ENCODE results near the gene TROAP.
"Not testable (repeated sequence)": the region's sequence is repeated elsewhere in the genome, so short reads cannot be mapped to it uniquely, and the experiment has no call there.

Gene TROAP

DNA sequence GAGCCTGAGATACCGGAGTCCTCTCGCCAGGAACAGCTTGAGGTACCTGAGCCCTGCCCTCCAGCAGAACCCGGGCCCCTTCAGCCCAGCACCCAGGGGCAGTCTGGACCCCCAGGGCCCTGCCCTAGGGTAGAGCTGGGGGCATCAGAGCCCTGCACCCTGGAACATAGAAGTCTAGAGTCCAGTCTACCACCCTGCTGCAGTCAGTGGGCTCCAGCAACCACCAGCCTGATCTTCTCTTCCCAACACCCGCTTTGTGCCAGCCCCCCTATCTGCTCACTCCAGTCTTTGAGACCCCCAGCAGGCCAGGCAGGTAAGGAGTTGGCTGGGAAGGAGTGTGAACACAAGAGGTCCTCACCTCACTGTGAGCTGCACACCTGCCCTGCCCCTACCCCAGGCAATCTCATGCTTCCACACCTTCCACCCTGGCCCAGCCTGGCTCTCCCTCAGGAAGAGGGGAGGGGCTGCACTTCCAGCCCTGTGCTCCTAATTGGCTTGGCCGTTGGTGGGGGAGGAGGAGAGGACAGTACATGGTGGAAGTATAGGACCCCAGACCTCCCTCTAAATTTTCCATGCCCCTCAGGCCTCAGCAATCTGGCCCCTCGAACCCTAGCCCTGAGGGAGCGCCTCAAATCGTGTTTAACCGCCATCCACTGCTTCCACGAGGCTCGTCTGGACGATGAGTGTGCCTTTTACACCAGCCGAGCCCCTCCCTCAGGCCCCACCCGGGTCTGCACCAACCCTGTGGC is 7.8 kb downstream of the TROAP start:
- DNase-seq, result no peak

DNA sequence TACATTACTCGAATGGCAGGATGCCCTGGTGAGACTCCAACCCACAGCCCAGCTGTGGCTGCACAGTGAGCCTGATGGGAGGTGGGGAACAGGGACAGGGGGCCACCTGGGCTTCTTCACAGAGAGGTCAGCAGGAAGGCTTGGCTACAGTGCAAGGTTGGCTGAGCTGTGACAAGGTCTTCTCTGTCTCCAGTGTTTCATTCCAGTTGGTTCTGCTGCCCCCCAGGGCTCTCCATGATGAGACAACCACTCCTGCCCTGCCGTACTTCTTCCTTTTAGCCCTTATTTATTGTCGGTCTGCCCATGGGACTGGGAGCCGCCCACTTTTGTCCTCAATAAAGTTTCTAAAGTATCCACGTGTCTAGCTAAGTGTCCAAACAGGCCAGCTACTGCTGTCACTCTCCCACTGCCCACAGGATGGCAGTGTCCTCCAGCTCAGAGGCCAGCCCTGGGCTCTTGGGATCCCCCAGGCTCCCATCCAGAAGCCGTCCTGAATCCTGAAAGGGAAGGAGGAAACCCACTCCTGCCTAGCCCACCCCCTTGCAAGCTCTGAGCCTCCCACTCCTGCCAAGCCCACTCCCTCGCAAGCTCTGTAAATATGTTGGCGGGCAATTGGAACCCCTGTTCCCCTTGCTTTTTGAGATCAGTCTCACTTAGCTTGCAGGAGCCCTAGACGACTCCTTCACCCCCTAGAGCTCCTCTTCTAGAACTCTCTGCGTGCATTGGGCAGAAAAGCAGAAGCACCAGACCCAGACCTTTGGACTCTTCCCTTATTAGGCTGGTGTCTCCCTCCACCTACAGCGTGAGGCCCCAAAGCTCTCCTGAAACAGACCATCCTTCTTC is 8.5 kb downstream of the TROAP start:
- DNase-seq, result peak; percentile 28

DNA sequence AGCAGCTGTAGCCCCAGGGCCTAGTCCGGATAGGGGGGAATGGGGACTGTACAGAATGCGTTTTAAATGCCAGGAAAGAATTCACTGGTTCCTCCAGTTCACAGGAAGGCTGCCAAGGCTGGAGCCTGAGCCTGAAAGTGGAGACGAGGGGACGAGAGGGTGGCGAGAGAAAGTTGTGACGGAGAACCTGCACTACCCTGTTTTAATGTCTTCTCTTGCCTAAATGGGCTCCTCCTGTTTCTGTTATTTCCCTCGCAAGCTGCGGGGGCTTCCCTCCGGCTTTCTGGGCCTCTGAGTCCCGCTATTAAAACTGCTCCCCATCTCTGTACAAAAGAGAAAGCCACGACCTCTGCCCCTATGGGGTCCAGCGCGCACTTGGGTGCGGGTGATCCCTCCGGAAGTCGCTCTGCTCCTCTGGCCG is 9.4 kb downstream of the TROAP start:
- DNase-seq, result no peak

DNA sequence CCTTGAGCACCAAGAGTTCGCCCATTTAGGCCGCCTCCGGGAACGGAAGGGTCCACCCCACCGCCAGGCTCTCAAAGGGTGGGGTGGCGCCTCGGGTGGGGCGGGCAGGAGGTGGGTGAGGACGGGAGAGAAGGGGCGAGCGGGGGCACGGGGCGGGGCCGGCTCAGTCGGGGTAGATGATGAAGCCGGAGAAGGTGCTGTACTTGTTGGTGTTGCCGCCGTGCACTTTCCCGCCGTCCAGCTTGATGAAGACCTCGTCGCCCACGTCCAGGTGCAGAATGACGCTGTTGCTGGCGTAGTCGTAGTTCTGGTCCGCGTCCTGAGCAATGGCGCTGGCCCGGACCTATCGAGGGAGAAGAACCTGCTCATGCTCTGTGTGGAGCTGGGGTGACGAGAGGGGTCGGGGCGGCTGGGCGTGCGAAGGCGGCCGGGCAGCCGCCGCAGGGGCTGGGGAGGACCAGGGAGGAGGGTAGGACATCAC is 9.9 kb downstream of the TROAP start:
- DNase-seq, result no peak

DNA sequence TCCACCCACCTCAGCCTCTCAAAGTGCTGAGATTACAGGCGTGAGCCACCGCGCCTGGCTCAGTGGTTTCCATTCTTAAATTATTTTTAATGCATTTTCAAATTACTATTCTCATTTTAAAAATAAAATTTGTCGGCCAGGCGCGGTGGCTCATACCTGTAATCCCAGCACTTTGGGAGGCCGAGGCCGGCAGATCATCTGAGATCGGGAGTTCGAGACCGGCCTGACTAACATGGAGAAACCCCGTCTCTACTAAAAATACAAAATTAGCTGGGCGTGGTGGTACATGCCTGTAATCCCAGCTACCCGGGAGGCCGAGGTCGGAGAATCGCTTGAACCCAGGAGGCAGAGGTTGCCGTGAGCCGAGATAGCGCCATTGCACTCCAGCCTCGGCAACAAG is 10.7 kb downstream of the TROAP start:
- DNase-seq, result not testable (repeated sequence)

DNA sequence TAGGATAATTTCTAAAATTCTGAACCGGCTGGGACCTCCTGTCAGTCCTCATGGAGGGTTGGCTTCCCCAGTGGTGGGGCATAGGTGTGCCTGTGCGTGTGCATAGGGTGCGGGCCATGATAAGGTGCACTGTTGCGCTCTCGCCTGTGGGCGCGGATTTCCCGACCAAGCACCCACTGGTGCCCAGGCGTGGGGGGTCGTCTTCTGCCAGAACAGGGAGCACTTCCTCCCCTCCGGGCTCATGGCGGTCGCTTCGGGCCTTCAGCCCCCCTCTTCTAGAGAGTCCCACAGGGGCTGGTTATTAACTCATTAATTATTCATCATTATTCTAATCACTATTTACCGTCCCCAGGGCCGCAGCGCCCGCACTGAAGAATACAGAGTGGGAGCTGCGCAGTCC is 11.2 kb downstream of the TROAP start:
- no peak for DNase-seq

DNA sequence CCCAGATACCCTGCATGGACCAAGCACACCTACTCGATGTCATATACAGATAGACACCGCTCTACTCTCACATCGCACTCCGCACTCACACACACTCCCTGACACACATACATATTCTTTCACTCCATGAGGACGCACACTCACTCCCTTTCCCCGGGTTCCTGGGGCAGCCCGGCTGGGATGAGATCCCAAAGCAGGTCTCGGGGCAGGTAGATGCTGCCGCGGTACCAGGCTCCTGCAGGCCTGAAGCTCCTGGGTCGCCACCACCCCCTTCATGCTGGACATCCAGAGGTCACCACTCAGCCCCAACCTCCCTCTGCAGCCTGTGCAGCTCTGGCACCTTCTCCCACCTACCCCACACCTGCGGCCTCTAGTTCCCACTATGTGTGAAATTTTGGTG is 11.6 kb downstream of the TROAP start:
- no peak for DNase-seq

DNA sequence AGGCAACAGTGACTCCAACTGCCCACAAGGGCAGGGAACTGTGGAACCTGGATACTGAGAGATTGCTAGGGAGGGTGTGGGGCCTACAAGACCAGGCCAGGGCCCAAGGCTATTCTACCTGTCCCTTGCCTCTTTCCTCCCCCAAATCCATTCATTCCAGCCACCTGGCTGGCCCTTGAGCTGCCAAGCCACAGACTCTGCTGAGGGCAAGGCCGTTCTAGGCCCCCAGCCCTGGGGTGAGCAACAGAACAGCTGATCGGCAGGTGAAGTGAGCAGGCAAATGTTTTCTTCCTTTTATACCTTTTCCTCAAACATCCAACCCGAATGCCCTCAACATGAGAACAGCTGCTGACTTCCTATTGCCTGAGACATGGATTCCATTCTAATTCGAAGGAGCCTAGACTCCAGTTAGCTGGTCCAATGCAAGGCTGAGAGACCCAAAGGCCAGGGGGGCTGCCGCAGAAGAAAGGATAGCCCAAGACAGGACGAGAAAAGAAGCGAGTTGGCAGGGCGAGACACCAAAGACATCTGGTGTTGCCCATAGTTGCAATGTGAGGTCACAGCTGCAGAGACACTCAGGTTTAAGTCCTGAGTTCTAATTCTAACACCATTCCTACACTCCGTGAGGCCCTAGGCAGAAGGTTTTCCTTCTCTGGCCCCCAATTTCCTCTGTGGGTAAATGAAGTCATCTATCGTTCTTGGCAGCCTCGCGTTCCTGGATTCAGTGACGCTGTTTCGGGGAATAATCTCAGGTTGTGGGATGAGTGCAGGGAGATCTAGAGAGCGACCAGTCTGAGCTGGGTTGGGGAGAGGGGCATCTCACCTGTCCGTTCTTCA is 12.3 kb downstream of the TROAP start:
- DNase-seq, result no peak

DNA sequence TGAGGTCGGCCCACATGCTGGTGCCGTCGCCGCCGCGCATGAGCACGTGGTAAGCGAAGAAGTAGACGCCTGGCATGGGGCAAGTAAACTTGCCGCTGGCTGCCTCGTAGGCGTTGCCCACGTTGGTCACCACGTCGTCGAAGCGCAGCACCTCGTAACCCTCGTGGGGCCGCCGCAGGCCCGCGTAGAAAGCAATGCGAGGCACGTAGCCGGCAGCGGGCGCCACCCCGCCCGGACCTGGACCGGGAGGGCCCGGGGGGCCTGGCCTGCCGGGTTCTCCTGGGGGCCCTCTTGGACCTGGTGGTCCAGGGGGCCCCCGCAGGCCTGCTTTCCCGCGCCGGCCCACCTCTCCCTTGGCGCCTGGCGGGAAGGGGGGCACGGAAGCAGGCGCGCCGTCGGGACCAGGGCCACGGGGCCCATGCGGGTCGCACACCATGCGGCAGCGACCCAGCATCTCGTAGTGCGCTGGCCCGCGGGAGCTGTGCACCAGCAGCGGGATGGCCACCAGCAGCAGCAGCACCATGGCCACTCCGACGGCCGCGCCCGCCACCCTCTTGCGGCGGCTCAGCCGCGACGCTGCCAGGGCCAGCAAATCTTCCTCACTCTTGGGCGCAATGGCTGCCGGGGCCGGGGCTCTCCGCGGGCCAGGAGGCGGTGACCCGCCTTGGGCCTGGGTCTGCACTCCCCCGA is 13.0 kb downstream of the TROAP start:
- DNase-seq, result no peak

DNA sequence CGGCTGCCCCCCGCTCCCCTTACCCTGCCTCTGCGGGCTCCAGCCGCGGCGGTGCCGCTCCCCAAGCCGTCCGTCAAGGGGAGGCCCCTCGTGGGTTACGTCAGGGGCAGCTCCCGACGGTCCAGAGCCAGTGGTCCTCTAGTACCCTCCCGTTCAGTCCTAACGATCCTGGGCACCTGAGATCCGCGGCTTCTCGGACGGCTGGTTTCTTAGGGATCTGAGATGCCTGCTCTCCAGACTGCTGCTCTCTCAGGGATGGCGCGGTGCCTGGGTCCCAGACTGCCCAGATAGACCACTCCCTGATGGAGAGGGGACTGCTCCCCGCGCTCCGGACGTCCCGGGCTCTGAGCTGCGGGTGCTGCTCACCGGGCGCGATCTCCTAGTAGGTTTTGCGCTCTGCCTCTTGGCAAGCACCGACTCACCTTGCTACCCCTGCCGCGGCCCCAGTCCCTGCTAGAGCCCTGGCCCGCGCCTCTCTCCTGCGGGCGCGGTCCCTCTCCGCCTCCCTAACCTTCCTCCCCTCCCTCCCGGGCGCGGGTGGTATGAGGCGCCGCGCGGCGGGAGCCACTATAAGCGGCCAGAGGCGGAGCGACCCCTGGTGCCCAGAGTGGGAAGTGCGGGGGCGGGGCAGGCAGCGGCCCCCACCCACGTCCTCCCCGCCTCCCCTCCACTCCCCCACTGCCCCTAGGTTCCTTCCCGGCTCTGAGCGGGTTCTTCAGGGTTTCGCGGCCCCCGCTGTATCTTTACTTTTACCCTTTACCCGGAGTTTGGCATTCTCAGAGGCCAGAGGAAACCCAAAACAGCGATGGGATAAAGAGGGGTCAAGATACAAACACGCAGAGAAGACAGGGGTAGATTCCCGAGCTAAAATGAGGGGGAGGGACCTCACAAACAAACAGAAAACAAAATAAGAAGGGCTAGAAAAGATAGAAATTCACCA is 13.9 kb downstream of the TROAP start, which contains the start of gene C1QL4:
Gene C1QL4 (minus strand): TSS at position 544 of the 940 bp plus-strand sequence. CDS start 711 bp downstream, outside the sequence.
- DNase-seq, result peak; percentile 86

DNA sequence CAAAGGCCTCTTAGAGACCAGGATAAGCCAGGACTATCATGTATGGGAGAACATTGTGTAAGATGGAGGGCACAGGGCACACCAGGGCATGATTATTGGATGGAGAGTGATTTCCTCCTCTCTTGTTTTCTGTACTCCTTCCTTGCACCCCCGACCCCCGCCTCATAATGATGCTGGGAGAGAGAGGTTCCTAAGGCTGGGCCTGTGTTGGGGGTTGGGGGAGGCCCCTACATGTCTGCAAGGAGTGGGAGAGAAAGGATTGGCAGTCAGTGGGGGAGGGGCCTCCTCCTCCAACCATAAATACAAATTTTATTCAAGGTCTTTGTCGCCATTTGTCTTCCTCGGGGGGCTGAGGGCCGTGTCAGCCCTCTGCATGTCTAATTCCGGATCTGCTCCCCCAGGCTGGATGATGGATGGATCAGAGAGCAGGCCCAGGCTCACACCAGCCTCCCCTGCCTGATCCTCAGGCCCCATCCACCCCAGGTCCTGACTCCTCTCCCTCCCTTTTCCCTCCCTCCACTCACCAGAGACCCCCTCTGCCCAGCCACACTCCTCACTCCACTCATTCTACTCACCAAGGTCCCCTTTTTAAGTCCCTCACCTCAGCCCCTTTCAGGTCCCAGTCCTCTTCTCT is 15.9 kb downstream of the TROAP start:
- DNase-seq, result no peak

DNA sequence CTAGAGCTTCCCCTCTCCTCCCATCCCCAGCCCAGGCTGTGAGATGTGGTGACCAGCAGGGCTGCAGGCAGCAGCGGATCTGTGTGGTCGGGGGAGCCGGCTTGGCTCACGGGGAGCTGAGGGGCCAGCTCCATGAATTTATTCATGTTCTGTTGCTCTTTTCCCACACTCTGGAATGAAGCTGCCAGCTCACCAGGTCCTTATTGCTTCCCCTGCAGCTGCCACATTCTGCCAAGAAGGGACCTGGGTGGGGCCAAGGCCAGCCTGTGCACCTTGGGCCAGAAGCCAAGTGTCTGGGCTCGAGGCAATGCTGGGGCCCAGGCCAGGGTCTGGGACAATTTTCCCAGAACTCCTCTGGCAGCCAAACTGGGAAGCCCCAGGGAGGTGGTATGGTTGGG is 16.4 kb downstream of the TROAP start:
- DNase-seq, result no peak

DNA sequence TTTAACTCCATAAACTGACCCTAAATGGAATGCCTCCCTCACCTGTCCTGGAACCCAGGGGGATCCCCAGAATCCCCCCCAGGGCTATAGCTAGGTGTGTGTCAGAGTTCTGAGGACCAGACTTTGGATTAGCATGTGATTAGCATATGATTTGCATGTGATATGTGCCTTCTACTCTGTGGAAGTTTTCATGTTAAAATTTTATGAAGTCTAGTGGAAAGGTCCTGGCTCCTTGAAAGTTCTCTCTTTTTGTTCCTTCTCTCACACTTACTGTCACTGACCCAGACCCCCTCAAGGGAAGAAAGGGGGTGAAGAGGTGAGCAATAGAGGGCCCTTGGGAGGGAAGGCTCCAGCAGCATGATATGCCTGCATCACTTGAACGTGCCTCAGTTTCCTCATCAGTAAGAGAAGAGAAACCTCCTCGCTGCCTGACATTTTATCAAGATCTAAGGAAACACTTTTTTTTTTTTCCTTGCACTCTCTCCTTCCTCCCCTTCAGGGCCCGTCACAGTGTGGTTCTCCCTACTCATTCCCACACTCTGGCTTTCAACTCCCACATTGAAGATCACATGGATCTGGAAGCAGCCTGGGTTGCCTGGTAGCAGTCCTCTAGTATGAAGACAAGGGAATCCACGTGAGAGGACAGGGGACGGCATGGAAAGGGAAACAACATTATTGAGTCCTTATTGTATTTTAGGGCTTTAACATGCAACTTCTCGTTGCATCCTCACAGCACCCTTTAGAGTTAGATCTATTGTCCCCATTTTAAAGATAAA is 17.2 kb downstream of the TROAP start:
- no peak for DNase-seq

DNA sequence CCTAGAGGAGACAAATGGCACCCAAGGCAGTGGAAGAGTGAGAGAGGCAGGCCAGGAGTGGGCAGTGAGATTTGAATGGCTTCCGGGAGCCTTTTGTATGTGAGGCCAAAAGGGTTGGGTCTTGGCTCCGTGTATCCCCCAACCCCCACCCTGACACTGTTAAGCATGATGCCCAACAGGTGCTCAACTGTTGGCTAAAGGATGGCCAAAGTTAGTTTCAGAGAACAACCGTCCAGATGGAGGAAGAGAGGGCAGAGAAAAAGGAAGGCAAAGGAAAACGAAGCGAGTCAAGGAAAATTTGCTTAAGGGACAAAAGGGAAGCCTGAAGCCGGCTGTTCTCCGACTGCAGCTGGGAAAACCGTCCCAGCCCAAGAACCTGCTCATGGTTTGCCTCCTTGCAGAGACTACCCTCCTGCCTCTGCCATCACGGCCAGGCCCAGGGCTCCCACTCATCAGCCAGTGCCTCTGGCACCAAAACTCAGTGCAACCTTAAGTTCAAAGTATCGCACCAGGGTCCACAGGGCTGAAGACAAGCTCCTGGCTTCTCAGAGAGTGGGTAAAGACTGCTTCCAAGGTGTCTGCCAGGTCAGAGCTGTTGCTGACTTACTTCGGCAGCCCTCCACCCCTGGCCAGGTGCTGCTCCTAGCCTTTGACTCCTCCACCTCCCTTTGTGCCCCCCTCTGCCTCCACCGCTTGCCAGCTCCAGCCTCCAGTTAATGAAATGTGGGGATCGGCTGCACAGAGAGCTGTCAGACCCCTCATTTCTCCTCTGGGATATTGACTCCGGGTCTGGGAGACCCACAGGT is 18.1 kb downstream of the TROAP start:
- DNase-seq, result no peak

DNA sequence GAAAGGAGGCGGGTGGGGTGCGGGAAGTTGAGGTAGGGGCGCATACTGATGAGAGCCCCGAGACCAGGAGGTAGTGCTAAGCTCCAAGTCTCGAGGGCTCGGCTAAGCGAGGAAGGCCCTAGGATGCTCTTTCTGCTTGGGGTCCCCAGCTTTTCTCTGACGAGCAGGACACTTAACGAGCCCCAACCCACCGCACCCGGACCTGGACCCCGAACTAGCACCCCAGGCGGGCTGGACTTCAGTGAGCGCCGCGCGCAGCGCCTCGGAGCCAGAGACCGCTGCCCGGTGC is 18.7 kb downstream of the TROAP start:
- no peak for DNase-seq

DNA sequence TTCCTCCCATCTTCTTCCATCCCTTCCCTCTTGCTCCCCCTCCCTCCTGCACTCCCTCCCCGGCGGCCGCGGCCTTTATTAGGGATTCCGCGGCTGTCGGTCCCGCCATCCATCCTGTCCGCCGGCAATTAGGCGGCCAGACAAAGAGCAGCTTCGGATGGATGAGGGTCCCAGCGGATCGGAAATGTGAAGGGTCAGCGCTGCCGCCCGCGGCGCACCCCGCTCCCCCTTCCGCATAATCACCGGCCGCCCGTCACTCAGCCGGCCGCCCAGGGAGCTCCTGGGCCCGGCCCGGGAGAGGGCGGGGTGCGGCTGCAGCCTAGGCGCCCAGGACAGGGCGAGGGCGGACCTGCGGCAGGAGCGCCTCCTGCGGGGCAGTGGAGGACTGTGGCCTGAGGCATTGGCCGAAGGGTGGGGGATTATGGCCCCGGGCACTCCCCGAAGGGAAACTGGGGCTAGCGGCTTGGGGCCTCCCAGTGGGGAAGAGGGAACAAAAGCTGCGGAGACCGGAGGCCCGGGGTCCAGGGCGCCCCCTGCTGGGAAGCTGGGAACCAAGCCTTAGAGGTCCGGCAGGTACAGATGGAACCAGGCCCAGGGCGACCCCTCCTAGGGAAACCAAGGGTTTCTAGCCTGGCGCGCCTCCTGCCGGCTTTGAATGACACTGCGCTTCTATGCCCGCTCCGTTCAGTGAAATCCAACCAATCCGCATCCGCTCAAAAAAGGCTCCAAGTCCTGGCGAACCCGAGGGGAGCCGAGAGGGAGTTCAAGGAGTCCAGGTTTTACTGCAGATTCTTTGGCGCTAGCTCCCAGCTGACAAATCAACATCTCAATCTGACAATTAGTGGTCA is 19.2 kb downstream of the TROAP start:
- DNase-seq, result peak; percentile 92

DNA sequence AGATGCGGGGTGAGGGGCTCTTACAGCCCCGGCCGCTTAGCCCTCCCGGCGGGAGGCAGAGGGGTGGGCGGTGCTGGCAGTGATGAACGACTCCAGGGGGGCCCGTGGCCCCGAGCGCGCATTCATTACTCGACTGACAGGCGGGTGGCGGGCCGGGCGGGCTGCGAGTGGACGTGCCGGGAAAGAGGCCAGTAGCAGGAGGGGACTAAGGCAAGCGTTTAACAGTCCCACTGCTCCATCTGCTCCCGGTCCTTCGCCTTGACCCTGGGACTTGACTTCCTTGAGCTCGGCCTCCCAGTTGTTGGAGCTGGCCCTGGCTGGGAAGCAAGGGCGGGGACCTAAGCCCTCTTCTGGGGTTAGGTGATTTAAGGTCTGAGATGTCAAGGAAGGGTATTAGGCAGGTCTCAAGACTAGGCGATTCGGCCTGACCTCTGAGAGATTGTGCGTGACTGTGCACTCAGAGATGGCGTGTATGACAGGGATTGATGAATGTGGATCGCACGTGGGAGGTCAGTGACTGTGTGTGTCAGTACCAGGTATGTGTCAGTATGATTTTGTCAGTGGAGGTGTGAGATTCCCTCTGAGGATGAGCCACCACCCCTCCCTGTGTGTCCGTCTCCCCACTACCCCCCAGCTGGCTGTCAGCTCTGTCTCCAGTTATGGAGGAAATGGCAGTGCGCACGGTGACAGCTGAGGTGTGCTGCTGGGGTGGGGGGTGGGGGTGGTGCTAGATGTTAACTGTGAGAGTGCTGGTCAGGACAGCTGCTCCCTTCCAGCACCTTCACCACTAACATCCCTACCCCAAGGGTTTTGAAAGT is 20.1 kb downstream of the TROAP start:
- DNase-seq, result peak; percentile 62

Measured in NCI-H146 (cell line).